ENCODE results near the gene NRAS. TPM values are rescaled to one million over a fixed set of nuclear protein-coding genes. Genes with fewer than 3 reads are reported as not detected.

NRAS gene
- polyA plus RNA-seq, 1 of the 3 experiments (the other 2 are of a cell fraction) = 15.9 TPM

- no peak for TF ChIP-seq RAD21 (IDR thresholded peaks at IDR 0.05; ENCODE audit: low read length)
- TF ChIP-seq USF1 (IDR thresholded peaks at IDR 0.05; ENCODE audit: borderline replicate concordance, low read depth) = no peak
- TF ChIP-seq TEAD4 (IDR thresholded peaks at IDR 0.05; ENCODE audit: borderline replicate concordance, insufficient read depth) = no peak
- no peak for TF ChIP-seq EP300 (IDR thresholded peaks at IDR 0.05; ENCODE audit: borderline replicate concordance in 1 of 2, low read depth in 1 of 2, low read length in 1 of 2)
- TF ChIP-seq CHD2 (IDR thresholded peaks at IDR 0.05; ENCODE audit: low read length, partially characterized antibody) = no peak
- TF ChIP-seq FOSL2 (IDR thresholded peaks at IDR 0.05; ENCODE audit: borderline replicate concordance, low read depth) = no peak
These were observed 28.0 kb downstream of the NRAS start (continued) for GRCh38 chr1:114688526-114688925.

GRCh38 chr1:114685851-114686250, 30.7 kb downstream of the NRAS start:
- TF ChIP-seq EP300 (IDR thresholded peaks at IDR 0.05; ENCODE audit: borderline replicate concordance in 1 of 2, low read depth in 1 of 2, low read length in 1 of 2) (no peak), MEF2A (IDR thresholded peaks at IDR 0.05; ENCODE audit: borderline replicate concordance, low read depth) (no peak), TCF12 (IDR thresholded peaks at IDR 0.05) (no peak), FOSL2 (IDR thresholded peaks at IDR 0.05; ENCODE audit: borderline replicate concordance, low read depth) (no peak), TAF1 (IDR thresholded peaks at IDR 0.05; ENCODE audit: borderline replicate concordance, low read depth, low read length) (no peak), POLR2AphosphoS5 (IDR thresholded peaks at IDR 0.05; ENCODE audit: low read depth, low read length) (no peak), MXI1 (IDR thresholded peaks at IDR 0.05; ENCODE audit: low read depth, low read length) (no peak), RXRA (IDR thresholded peaks at IDR 0.05; ENCODE audit: borderline replicate concordance, low read depth) (no peak), GABPA (IDR thresholded peaks at IDR 0.05; ENCODE audit: low read depth) (no peak), FOXM1 (IDR thresholded peaks at IDR 0.05; ENCODE audit: low read depth) (no peak)
- Histone ChIP-seq H3K9me3 (no peaks in the 10 kb centered on the region), H3K79me2 (ENCODE audit: insufficient read depth) (no peaks in the 10 kb centered on the region), H3K9ac (no peak overlapping the region), H3K4me1 (ENCODE audit: control insufficient read depth in 1 of 2, insufficient read depth in 2 of 2, low read depth in 1 of 2, low read length in 1 of 2) (no peaks in the 10 kb centered on the region), H3K27ac (ENCODE audit: low read depth in 2 of 2, low read length in 1 of 2) (no peak overlapping the region), H3K4me3 (ENCODE audit: low read depth in 2 of 2, low read length in 1 of 2) (no peak overlapping the region), H3K4me2 (no peak overlapping the region), H3F3A (replicated peaks; ENCODE audit: insufficient read depth) (no peaks in the 10 kb centered on the region), H3K36me3 (replicated peaks in 1 of 2; ENCODE audit: control insufficient read depth in 1 of 2, insufficient read depth in 2 of 2, low read length in 1 of 2) (no peaks in the 10 kb centered on the region), H3K9me2 (no peaks in the 10 kb centered on the region), H4K20me1 (ENCODE audit: insufficient read depth) (no peaks in the 10 kb centered on the region), H2AFZ (ENCODE audit: low read depth) (no peak overlapping the region), H3K27me3 (ENCODE audit: insufficient read depth) (peaks cover 49% of the 10 kb centered on the region)
- 0% methylated on average over 5 of the region's 5 CpGs for WGBS (ENCODE audit: low lambda C conversion rate)
- DNase-seq = no peak
- POLR2A ChIA-PET = no interaction called here
- CTCF ChIA-PET = interaction anchor here (1.0 kb wide), 1 partner anchor 257 kb away, joined by 4 read pairs; no protein-coding TSS in a partner anchor

- Histone ChIP-seq H3F3A (replicated peaks; ENCODE audit: insufficient read depth) (no peaks in the 10 kb centered on the region), H3K79me2 (ENCODE audit: insufficient read depth) (no peaks in the 10 kb centered on the region), H4K20me1 (ENCODE audit: insufficient read depth) (no peaks in the 10 kb centered on the region), H3K36me3 (replicated peaks in 1 of 2; ENCODE audit: control insufficient read depth in 1 of 2, insufficient read depth in 2 of 2, low read length in 1 of 2) (no peaks in the 10 kb centered on the region), H2AFZ (ENCODE audit: low read depth) (no peak overlapping the region), H3K4me3 (ENCODE audit: low read depth in 2 of 2, low read length in 1 of 2) (no peak overlapping the region), H3K27me3 (ENCODE audit: insufficient read depth) (peaks cover 61% of the 10 kb centered on the region), H3K27ac (ENCODE audit: low read depth in 2 of 2, low read length in 1 of 2) (no peak overlapping the region), H3K9me3 (no peaks in the 10 kb centered on the region), H3K9me2 (no peaks in the 10 kb centered on the region), H3K9ac (no peak overlapping the region), H3K4me1 (ENCODE audit: control insufficient read depth in 1 of 2, insufficient read depth in 2 of 2, low read depth in 1 of 2, low read length in 1 of 2) (no peaks in the 10 kb centered on the region), H3K4me2 (no peak overlapping the region)
- POLR2A ChIA-PET = no interaction called here
- CTCF ChIA-PET = no interaction called here
- 6% methylated on average over 5 of the region's 5 CpGs for WGBS (ENCODE audit: low lambda C conversion rate)
- TF ChIP-seq MEF2A (IDR thresholded peaks at IDR 0.05; ENCODE audit: borderline replicate concordance, low read depth) (no peak), ZBTB33 (IDR thresholded peaks at IDR 0.05; ENCODE audit: borderline replicate concordance, low read depth) (no peak), TCF12 (IDR thresholded peaks at IDR 0.05) (no peak)
- DNase-seq = no peak
These were observed 38.9 kb downstream of the NRAS start for GRCh38 chr1:114677691-114678090.

All from SK-N-SH (cell line).